ENCODE results near the gene LZTR1. TPM values are rescaled to one million over a fixed set of nuclear protein-coding genes. Genes with fewer than 3 reads are reported as not detected.

The LZTR1 gene
- total RNA-seq, 1 donor from 2014 or later, result 51.6 TPM

DNA sequence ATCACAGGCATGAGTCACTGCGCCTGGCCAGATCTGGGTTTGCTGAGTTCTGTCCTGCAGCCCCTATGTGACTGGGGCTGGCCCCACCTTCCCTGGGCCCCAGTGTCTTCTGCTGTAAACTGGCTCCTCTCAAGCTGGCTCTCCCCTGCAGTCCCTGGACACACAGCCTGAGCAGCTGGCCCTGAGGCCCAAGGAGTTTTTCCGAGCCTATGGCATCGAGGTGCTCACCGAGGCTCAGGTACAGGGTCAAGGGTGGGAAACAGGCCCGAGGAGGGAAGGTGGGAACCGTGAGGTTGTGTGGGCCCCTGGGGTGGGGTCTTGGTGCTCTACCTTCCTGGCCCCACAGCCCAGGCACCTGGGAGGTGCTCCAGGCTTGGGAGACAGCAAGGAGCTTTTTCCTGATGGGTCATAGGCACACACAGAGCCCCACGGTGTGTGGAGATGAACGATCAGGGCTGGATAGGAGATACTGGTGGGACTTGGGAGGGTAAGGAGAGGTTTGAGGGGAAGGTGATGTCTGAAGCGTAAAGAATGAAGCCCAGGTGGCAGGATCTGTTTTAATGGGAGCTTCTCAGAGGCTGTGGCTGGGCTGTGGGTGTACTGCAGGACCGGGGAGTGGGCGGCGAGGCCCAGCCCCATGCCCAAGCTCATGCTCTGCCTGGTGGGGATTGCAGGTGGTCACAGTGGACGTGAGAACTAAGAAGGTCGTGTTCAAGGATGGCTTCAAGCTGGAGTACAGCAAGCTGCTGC is 6.4 kb upstream of the LZTR1 start:
- TF ChIP-seq, protein P1, sequence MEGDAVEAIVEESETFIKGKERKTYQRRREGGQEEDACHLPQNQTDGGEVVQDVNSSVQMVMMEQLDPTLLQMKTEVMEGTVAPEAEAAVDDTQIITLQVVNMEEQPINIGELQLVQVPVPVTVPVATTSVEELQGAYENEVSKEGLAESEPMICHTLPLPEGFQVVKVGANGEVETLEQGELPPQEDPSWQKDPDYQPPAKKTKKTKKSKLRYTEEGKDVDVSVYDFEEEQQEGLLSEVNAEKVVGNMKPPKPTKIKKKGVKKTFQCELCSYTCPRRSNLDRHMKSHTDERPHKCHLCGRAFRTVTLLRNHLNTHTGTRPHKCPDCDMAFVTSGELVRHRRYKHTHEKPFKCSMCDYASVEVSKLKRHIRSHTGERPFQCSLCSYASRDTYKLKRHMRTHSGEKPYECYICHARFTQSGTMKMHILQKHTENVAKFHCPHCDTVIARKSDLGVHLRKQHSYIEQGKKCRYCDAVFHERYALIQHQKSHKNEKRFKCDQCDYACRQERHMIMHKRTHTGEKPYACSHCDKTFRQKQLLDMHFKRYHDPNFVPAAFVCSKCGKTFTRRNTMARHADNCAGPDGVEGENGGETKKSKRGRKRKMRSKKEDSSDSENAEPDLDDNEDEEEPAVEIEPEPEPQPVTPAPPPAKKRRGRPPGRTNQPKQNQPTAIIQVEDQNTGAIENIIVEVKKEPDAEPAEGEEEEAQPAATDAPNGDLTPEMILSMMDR (IDR thresholded peaks at IDR 0.05), result no peak
- H3K4me1 ChIP-seq, result peaks cover 15% of the 10 kb centered on the region
- peaks cover 4% of the 10 kb centered on the region for H3K9me3 ChIP-seq
- no peak overlapping the region for H3K27ac ChIP-seq
- intact Hi-C loops (cut with DNase I), result no loop called here
- ATAC-seq (no peak), DNase-seq (no peak)
- H3K36me3 ChIP-seq, result no peaks in the 10 kb centered on the region
- H3K4me3 ChIP-seq, result no peak overlapping the region
- H3K27me3 ChIP-seq (ENCODE audit: low read depth), result no peaks in the 10 kb centered on the region

DNA sequence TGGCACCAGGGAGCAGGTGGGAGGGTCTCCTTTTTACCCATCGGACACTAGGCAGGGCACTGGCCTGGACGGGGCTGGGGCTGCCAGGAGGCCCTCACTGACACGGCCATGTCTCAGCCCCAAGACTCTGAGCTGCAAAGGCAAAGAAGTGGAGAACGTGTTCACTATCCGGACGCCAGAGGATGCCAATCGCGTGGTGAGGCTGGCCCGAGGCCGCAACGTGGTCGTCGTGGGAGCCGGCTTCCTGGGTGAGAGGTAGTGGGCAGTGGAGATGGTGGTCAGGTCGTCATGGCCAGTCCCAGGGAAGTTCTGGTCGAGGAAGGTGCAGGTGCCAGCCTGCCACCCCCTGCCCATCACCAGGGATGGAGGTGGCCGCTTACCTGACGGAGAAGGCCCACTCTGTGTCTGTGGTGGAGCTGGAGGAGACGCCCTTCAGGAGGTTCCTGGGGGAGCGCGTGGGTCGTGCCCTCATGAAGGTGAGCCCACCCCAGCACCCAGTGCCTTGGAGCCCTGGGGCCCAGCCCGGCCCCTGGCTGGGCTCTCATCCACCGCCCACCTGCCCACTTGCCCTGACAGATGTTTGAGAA is 5.7 kb upstream of the LZTR1 start:
- H3K27ac ChIP-seq, result no peak overlapping the region
- H3K27me3 ChIP-seq (ENCODE audit: low read depth), result no peaks in the 10 kb centered on the region
- no peak for DNase-seq
- peaks cover 21% of the 10 kb centered on the region for H3K4me1 ChIP-seq
- ATAC-seq, result no peak
- no peak overlapping the region for H3K4me3 ChIP-seq
- TF ChIP-seq, protein P1 (IDR thresholded peaks at IDR 0.05), result no peak
- peaks cover 4% of the 10 kb centered on the region for H3K9me3 ChIP-seq
- no peaks in the 10 kb centered on the region for H3K36me3 ChIP-seq
- intact Hi-C loops (cut with DNase I), result no loop called here

DNA sequence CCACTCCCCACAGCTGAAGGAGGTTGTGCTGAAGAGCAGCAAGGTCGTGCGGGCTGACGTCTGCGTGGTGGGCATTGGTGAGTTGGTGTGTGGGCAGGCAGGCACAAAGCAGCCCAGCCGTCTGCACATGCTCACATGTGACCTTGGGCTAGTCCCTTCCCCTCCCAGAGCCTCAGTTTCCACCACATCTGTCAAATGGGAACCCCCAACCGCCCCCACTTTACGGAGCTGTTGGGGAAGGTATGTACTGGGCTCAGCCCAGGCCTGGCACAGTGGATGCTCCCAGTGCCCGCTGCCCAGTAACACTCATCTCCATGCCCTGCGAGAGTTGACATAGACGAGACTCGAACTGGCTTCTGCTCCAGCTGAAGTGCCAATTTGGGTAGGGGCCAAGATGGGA is 5.1 kb upstream of the LZTR1 start:
- Histone ChIP-seq H3K4me1 (peaks cover 24% of the 10 kb centered on the region), H3K4me3 (no peak overlapping the region), H3K9me3 (peaks cover 4% of the 10 kb centered on the region), H3K27ac (no peak overlapping the region), H3K36me3 (no peaks in the 10 kb centered on the region), H3K27me3 (ENCODE audit: low read depth) (no peaks in the 10 kb centered on the region)
- TF ChIP-seq, protein P1 (IDR thresholded peaks at IDR 0.05), result no peak
- intact Hi-C loops (cut with DNase I), result no loop called here
- DNase-seq, result no peak
- ATAC-seq, result no peak

DNA sequence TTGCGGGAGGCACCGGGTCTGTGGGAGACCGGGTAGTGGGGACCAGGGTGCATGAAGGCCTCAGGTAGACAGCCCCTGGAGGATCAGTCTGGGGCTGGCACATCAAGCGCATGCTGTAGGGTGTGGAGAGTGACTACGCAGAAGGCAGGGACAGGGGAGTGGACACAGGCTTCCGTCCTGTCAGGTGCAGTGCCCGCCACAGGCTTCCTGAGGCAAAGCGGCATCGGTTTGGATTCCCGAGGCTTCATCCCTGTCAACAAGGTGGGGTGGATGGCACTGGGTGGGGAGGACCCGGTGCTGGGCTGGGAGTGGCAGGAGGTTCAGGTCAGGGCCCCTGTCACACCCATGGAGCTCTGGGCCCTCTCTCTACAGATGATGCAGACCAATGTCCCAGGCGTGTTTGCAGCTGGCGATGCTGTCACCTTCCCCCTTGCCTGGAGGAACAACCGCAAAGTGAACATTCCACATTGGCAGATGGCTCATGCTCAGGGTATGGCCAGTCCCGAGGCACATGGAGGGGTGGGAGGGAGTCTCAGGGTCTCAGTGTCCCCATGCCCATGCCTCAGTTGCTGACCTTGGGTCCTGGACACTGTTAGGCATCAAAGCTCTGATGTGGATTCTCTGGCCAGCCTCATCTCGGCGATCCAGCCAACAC is 4.5 kb upstream of the LZTR1 start:
- Histone ChIP-seq H3K4me1 (peaks cover 25% of the 10 kb centered on the region), H3K9me3 (peaks cover 4% of the 10 kb centered on the region), H3K27ac (no peak overlapping the region), H3K27me3 (ENCODE audit: low read depth) (no peaks in the 10 kb centered on the region), H3K36me3 (no peaks in the 10 kb centered on the region), H3K4me3 (no peak overlapping the region)
- no peak for ATAC-seq
- TF ChIP-seq, protein P1 (IDR thresholded peaks at IDR 0.05), result no peak
- intact Hi-C loops (cut with DNase I), result no loop called here
- no peak for DNase-seq

DNA sequence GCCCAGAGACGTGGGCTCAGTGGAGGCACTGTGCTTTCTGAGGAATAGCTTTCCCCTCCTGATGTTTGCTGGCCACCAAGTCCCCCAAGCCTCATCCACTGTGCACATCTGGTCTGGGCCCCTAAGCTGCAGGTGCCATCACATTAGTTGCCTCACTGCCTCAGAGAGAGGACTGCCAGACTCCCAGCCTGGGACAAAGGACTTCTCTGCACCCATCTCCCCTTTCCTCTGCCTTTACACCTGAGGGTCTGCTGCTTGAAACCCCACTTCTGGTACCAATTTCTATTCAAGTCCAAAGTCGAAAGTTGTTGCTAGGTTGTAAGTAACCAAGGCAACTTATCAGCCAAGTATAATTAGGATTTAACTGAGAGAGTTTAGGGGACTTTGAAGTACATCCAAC is 3.7 kb upstream of the LZTR1 start:
- no peaks in the 10 kb centered on the region for H3K27me3 ChIP-seq (ENCODE audit: low read depth)
- no peaks in the 10 kb centered on the region for H3K36me3 ChIP-seq
- peaks cover 33% of the 10 kb centered on the region for H3K4me1 ChIP-seq
- peaks cover 4% of the 10 kb centered on the region for H3K9me3 ChIP-seq
- H3K4me3 ChIP-seq, result no peak overlapping the region
- intact Hi-C loops (cut with DNase I), result no loop called here
- ATAC-seq (no peak), DNase-seq (no peak)
- H3K27ac ChIP-seq, result no peak overlapping the region
- TF ChIP-seq, protein P1 (IDR thresholded peaks at IDR 0.05), result no peak
